HG03378 (cell line): ENCODE measurements around the gene CDC42BPB.

ENCODE experiments used
- ATAC-seq: cut with Tn5 transposase; IDR thresholded peaks from one replicate; pipeline ENCODE4 v1.9.1; 2021; ENCODE audit warnings: mild to moderate bottlenecking, moderate library complexity; ENCODE audit not compliant: unreplicated experiment

The CDC42BPB gene

DNA sequence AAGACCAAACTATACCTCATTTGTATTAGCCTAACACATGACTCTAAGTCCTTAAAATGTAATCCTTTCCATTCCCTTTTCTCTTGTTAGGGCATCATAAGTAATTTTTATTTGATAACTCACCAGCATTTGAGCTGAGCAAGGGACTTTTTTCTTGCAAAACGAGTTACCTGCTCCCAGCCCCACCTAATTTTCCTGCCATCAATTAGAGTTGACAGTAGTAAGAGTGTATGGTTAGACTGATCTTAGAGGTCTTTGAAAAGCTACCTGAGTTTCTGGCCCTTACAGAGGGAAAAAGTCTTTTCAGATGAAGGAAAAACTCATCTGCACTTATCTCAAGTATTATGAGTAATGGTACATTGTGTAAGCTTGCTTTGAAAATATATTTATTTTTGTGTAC, 168.6 kb downstream of the CDC42BPB start:
- no peak for ATAC-seq

DNA sequence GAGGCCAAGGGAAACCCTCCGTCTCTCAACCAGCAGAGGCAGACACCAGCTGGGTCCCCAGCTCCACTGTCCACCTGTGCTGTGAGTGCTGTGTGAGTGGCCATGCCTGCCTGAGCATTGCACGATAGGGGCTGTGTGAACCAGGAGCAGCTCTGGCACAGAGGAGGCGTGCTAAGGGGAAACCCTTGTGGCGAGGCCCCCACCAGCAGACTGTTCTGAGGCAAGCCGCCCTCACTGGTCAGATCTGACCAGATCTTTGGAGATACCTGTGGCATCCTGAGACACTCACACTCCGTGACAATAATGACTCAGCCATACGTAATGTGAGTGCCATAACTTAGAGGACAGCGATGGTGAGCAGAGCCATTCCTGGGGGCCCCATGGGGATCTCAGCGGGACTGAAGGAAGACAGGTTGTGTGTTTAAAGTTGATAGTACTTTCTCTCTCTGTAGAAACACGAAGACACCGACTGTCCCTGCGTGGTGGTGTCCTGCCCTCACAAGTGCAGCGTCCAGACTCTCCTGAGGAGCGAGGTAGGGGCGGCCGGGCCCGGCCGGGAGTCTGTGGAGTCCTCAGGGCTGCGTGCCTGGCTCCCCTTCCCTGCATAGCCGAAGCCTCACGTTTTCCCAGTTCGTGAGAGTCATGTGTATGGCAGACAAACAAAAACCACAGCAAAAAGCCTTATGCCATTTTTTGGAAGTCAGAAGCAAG, 171.5 kb downstream of the CDC42BPB start:
- ATAC-seq, result no peak

DNA sequence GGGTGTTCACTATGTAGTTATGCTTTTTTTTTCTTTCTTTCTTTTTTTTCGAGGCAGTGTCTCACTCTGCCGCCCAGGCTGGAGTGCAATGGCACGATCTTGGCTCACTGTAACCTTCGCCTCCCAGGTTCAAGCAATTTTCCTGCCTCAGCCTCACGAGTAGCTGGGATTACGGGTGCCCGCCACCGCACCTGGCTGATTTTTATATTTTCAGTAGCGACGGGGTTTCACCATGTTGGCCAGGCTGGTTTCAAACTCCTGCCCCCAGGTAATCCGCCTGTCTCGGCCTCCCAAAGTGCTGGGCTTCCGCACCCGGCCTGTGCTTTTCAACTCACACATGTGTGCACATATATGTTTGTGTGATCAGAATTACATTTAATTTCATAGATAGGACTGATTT, 173.8 kb downstream of the CDC42BPB start:
- ATAC-seq, result no peak

DNA sequence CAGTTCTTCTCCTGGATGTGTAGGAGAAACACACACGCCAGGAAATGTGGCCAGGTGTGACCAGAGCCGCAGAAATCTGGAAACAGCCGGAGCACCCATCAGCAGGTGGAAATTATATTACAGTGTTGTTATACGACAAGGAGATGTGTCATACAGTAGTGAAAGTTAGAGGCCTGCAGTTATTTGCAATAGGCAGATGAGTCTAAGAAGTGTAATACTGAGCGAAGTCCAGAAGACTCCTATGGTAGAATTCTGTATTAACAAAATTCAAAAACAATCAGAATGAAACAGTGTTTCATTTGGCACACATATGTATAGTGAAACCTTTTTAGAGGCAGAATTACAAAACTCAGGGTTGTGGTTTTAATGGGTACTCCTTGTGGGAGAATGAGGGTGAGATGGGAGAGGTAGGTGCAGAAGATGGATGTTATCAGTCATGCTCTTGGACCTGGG, 174.2 kb downstream of the CDC42BPB start:
- no peak for ATAC-seq
